PC-9 (cell line): ENCODE results near the gene SMARCA2.

Source experiments
- EZH2 ChIP-seq: fragments of 200-600 bp; sonication (generic); IDR thresholded peaks from 2 replicates; pipeline ENCODE4 v1.8.0; 2017; ENCODE audit warnings: antibody characterized with exemption, low read depth
- TF ChIP-seq, protein P1 (sequence below): fragments of 200-600 bp; sonication (generic); conservative IDR thresholded peaks from 2 replicates; pipeline ENCODE4 v1.6.1; 2017; ENCODE audit warnings: mixed run types, antibody characterized with exemption, mild to moderate bottlenecking, moderate library complexity

DNA sequence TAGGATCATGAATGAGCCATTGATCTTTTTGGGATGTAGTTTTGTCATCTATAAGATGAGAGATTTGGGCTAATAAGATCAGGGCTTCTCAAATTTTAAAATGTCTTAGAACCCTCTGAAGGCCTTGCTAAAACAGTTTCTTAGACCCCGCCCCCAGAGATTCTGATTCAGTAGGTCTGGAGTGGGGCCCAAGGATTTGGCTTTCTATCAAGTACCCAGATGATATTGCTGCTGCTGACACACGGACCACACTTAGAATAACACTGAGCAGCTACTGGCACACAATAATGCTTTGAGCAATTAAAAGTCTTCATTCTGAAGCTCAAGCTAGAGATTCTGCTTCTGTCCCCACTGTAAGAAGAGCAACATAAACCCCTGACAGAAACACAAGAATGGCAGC, 216.7 kb downstream of the SMARCA2 start:
- TF ChIP-seq, protein P1, sequence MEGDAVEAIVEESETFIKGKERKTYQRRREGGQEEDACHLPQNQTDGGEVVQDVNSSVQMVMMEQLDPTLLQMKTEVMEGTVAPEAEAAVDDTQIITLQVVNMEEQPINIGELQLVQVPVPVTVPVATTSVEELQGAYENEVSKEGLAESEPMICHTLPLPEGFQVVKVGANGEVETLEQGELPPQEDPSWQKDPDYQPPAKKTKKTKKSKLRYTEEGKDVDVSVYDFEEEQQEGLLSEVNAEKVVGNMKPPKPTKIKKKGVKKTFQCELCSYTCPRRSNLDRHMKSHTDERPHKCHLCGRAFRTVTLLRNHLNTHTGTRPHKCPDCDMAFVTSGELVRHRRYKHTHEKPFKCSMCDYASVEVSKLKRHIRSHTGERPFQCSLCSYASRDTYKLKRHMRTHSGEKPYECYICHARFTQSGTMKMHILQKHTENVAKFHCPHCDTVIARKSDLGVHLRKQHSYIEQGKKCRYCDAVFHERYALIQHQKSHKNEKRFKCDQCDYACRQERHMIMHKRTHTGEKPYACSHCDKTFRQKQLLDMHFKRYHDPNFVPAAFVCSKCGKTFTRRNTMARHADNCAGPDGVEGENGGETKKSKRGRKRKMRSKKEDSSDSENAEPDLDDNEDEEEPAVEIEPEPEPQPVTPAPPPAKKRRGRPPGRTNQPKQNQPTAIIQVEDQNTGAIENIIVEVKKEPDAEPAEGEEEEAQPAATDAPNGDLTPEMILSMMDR, result no peak
- no peak for TF ChIP-seq EZH2
